NCI-H2081 treated with DMSO at 0.1 percent for 48 hours (cell line): ENCODE results near the gene C9orf43.

Experiments used
- DNase-seq: peaks from one replicate; lab custom pipeline; 2025; lab: John Stamatoyannopoulos, UW

The C9orf43 gene

DNA sequence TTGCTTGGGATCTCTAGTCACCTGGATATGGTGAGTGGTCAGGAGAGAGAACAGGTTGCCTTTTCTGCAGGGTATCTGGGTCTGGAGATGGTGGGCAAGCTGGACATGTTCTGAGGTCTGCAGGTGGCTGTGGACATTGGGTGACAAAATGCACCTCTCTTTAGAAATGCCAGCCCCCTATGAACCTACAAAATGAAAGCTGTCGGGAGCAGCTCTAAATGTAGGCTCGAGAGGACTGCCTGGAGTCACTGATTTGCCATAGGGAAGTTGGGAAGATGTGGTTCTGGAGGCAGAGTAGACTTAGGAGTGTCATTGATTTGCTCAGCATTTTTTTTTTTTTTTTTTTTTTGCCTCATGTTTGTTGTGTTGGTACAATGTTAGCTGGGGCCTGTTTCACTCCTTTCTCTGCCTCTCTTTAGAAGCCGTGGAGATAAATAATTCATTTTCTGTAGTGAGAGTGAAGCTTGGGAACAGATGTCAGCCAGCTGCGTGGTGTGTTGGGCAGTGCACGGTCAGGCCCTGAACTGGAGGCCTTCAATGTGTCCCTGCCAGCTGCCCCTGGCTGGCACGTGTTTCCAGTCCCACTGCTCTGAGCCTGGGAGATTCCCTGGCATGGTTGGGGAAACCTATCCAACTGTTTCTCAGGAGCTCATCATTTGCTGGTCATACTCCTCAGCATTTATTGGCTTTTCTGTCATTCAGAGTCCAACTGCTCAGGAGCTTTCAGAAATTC, 58.3 kb downstream of the C9orf43 start:
- DNase-seq, result no peak

DNA sequence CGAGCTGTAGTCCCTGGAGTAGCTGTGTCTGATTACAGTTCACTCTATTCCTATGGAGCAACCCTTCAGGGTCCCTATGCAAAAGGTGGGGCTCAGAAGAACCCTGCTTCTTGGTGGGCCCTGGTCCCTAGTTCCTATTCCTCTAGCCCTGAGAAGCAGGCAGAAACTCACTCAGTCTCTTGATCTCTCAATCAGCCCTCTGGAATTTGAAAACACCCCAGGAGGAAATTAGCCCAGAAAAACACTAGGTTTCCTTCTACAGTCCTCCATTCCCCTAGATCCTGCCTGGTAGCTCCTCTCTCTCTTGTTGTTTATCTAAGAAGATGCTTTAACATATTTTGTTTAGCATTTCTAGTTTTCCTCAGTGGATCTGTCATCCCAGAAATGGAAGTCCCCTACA, 60.6 kb downstream of the C9orf43 start:
- DNase-seq, result no peak

DNA sequence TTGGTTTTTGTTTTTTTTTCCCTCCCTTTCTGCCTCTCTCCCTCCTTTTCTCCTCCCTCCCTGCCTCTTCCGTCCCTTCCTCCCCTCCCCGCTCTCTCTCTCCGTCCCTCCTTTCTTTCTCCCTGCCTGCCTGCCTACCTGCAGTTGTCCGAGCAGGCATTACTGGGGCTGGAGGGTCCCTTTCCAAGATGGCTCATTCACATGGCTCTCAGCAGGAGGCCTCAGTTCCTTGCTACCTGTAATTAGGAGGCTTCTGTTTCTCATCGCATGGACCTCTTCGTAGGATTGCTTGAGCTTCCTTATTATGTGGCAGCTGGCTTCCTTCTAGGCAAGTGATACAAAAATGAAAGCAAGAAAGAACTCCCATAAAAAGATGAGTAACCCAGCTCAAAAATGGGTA, 61.0 kb downstream of the C9orf43 start:
- DNase-seq, result no peak

DNA sequence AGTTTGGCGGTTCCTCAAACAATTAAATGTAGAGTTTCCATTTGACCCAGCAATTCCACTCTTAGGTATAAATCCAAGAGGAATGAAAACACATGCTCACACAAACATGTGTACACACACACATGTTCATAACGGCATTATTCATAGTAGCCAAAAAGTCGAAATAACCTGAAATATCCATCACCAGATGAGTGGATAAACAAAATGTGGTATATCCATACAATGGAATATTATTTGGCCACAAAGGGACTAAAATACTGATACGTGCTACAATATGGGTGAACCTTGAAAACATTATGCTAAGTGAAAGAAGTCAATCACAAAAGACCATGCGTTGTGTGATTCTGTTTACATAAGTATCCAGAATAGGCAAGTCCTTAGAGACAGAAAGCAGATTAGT, 61.7 kb downstream of the C9orf43 start:
- no peak for DNase-seq

DNA sequence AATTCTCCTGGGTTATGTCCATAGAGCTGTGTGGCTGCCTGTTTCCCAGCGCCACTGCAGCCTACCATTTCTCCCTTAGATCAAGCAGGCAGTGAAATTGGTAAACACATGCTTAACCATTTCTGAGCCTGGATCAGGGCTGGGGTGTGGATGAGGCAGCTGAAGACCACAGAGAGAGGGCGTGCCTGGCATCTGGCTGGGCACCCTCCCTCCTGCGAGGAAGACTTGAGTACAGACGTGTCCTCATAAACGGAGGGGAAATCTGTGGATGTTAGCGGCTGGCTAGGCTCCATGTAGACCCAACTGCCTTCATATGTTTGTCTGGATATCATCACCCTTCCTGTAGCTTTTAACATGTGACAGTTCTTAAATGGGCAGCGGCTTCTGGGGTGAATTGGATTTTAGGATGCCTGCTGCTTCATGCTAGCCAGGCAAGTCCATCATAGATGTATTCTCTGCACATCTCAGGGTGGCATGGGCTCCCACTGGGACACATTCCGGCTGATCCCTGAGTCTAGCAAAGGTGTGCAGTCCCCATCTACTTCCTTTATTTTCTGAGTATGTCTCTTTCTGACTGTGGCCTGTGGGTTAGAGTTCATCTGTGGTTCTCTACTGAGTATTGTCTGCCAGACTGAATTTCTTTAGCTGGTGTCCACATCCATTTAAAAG, 63.9 kb downstream of the C9orf43 start:
- no peak for DNase-seq

DNA sequence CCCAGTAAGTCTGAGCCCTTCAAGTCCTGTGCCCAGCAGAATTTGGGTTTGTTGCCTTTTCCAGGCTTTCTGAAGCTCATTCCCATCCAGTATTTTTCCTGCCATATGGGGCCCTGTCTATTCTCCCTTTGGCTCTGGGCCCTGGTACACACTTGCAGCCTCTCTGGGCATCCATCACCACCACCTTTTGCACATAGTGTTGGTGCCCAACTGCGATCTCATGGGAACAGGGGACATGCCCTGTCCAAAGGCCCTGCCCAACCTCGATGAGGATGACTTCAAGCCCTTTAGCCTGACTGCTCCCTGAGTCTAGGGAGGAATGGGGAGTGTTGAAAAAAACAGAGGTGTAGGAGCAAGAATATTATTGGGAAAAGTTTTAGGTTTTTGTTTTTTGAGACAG, 64.5 kb downstream of the C9orf43 start:
- DNase-seq, result no peak

DNA sequence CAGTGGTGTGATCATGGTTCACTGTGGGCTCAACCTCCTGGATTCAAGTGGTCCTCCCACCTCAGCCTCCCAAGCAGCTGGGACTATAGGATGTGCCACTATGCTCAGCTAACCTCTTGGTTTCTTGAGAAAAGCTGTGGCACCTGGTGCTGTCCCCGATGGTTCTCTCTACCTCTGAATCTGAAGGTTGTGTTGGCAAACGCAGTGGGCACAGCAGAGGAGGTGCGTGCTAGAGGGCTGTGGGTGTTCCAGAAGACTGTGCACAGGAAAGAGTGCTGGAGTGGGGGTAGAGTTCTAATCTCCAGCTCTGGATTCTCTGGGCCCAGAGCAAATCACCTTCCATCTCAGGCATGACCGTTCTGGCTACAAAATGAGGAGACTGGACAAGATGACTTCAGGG, 65.4 kb downstream of the C9orf43 start:
- no peak for DNase-seq

DNA sequence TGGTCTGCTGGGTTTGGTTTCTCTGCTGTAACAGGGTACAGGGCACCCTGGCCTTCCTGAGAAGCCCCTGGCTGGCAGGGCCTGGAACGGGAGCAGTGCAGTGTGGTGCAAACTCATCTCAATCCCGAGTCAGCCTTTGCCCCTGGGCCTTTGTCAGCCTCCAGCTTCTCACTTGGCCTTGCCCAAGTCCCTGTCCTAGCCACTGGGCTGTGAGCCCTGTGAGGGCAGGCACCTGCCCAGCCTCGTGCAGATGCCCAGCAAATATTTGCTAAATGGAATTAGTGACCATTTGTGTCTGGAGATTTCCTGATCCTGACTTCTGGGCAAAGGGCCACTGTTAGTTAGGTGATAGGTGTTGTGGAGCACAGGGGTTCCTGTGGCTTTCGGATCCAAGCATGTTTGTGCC, 66.0 kb downstream of the C9orf43 start:
- DNase-seq, result no peak

DNA sequence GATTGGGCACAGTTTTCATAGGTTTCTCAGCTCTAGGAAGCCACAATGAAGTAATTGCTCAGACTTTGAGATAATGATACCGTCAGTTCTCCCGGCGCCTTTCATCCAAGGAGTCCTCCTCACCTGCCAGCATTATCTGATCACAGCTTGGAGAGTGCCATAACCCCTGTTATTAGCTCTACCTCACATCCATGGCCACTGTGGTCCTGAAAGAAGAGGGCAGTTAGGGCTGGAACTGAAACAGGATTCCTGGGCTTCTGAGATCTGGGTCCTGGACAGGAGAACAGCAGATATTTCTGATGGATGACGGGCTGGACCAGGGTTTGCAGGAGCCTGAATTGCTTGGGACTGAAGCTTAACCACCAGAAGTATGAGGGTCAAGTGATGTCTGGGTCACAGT, 66.5 kb downstream of the C9orf43 start:
- DNase-seq, result no peak

DNA sequence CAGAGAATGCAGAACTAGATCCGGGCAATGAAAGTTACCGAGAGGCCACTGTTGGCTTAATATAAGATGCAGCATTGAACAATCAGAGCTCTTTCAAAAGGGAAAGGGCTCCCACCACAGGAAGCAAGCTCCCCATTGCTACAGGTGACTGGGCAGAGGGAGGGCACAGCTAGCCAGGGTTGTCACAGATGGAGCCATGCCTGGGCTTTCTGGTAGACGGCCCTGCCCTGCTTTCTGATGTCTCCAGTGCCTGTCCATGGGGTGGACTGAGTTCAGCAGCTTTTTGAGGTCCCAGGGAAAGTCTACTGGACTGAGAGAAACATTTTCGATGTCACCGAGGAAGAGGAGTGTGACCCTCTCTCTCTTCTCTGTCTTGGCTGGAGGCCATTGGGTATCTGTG, 67.1 kb downstream of the C9orf43 start:
- no peak for DNase-seq

DNA sequence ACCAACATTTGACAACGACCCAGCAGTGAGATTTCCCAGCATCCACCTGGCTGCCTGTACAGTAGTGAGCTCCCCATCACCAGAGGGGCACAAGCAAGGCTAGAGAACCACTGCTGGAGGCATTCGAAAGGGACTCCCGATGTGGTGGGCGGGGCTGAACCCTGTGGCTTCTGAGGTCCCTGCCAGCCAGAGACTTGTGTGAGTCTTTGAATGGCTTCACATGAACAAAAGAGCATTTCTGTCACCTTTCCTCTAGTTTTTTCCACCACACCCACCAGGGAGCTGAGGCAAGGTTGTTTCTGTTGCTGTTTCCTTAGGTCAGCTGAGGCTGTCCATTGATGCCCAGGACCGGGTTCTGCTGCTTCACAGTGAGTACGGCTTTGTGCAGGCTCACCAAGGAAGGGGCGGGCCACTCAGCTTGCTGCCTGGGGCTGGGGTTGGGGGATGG, 68.7 kb downstream of the C9orf43 start:
- no peak for DNase-seq
